ENCODE results near the gene CA5B.

DNA sequence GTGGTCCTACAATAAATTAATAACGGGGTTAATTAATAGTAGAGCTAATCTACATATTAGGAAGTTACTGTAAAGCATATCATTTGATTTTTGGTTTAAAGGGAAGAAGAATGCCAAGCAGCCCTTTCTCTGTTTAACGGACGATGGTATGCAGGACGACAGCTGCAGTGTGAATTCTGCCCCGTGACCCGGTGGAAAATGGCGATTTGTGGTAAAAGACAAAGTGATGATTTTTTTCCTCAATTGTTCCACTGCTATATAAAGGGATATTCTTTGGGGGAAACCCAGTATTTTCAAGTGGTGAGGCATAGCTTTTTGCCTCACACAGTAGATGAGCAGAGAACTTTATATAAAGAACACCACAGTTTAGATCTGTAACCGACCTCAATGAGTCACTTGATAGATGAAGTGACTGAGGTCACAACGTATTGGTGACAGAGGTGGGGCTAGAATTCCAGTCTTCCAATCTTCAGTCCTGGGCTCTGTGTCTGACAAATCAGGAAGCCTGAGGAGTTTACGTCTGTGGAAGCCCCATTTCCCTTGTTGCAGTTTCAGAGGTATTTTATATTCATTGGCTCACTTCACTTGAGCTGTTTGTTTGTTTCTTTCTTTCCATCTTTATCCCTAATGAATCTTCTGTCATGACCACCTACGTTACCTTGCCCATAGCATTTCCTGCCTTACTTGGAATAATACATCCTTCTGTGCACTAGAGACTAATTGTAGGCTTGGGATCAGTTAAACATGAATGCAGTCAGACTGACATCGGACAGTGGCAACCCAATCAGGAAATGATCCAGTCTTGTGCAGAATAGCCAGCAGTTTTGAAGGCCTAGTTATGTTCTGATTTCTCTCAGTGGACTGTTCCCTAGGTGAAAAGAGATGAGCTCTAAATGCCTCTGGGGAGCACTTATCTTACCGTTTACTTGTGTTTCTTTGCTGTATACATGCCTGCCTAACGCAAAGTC is 82.3 kb downstream of the CA5B start:
- TF ChIP-seq RAD21 (IDR thresholded peaks at IDR 0.05) (no peak), EGR1 (IDR thresholded peaks at IDR 0.05; ENCODE audit: low read depth in 2 of 2) (no peak), TAF1 (conservative IDR thresholded peaks at IDR 0.05) (no peak), GABPA (IDR thresholded peaks at IDR 0.05 in 1 of 2, conservative IDR thresholded peaks at IDR 0.05 in 1 of 2) (no peak), JUND (IDR thresholded peaks at IDR 0.05) (no peak), HNF4A (conservative IDR thresholded peaks at IDR 0.05) (no peak)
- TF ChIP-seq, protein P1, sequence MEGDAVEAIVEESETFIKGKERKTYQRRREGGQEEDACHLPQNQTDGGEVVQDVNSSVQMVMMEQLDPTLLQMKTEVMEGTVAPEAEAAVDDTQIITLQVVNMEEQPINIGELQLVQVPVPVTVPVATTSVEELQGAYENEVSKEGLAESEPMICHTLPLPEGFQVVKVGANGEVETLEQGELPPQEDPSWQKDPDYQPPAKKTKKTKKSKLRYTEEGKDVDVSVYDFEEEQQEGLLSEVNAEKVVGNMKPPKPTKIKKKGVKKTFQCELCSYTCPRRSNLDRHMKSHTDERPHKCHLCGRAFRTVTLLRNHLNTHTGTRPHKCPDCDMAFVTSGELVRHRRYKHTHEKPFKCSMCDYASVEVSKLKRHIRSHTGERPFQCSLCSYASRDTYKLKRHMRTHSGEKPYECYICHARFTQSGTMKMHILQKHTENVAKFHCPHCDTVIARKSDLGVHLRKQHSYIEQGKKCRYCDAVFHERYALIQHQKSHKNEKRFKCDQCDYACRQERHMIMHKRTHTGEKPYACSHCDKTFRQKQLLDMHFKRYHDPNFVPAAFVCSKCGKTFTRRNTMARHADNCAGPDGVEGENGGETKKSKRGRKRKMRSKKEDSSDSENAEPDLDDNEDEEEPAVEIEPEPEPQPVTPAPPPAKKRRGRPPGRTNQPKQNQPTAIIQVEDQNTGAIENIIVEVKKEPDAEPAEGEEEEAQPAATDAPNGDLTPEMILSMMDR (IDR thresholded peaks at IDR 0.05; ENCODE audit: low read depth, low read length, missing input control) = no peak
- TF ChIP-seq, protein P2, sequence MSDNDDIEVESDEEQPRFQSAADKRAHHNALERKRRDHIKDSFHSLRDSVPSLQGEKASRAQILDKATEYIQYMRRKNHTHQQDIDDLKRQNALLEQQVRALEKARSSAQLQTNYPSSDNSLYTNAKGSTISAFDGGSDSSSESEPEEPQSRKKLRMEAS (IDR thresholded peaks at IDR 0.05) = no peak
- TF ChIP-seq, protein P3, sequence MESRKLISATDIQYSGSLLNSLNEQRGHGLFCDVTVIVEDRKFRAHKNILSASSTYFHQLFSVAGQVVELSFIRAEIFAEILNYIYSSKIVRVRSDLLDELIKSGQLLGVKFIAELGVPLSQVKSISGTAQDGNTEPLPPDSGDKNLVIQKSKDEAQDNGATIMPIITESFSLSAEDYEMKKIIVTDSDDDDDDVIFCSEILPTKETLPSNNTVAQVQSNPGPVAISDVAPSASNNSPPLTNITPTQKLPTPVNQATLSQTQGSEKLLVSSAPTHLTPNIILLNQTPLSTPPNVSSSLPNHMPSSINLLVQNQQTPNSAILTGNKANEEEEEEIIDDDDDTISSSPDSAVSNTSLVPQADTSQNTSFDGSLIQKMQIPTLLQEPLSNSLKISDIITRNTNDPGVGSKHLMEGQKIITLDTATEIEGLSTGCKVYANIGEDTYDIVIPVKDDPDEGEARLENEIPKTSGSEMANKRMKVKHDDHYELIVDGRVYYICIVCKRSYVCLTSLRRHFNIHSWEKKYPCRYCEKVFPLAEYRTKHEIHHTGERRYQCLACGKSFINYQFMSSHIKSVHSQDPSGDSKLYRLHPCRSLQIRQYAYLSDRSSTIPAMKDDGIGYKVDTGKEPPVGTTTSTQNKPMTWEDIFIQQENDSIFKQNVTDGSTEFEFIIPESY (IDR thresholded peaks at IDR 0.05) = no peak
- TF ChIP-seq, protein P4, sequence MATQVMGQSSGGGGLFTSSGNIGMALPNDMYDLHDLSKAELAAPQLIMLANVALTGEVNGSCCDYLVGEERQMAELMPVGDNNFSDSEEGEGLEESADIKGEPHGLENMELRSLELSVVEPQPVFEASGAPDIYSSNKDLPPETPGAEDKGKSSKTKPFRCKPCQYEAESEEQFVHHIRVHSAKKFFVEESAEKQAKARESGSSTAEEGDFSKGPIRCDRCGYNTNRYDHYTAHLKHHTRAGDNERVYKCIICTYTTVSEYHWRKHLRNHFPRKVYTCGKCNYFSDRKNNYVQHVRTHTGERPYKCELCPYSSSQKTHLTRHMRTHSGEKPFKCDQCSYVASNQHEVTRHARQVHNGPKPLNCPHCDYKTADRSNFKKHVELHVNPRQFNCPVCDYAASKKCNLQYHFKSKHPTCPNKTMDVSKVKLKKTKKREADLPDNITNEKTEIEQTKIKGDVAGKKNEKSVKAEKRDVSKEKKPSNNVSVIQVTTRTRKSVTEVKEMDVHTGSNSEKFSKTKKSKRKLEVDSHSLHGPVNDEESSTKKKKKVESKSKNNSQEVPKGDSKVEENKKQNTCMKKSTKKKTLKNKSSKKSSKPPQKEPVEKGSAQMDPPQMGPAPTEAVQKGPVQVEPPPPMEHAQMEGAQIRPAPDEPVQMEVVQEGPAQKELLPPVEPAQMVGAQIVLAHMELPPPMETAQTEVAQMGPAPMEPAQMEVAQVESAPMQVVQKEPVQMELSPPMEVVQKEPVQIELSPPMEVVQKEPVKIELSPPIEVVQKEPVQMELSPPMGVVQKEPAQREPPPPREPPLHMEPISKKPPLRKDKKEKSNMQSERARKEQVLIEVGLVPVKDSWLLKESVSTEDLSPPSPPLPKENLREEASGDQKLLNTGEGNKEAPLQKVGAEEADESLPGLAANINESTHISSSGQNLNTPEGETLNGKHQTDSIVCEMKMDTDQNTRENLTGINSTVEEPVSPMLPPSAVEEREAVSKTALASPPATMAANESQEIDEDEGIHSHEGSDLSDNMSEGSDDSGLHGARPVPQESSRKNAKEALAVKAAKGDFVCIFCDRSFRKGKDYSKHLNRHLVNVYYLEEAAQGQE (IDR thresholded peaks at IDR 0.05) = no peak

All from liver (tissue), 3 donors.